Measurements from ENCODE around the gene MAST4.

DNA sequence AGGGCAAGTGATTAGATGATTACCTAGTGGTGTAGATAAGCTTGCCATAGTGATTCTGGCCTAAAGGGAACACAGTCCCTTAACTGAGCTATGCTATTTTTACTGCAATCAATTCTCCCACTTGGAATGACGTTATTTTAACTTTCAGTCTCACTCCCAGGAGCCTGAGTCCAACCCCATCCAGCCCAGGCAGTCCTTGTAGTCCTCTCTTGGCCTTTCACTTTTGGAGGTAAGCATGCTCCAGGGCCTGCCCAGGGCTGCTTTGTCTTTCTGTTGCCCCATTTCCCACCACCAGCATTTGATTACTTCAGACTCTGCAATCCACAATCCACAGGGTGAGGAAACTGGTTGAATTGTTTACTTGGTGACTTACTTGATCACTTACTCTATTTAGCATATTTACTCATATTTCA is 367.4 kb downstream of the MAST4 start:
- TF ChIP-seq CTCF (IDR thresholded peaks at IDR 0.05; ENCODE audit: control extremely low read depth in 1 of 3, insufficient read depth in 1 of 3, low read depth in 1 of 3, low read length in 3 of 3), result no peak
- TF ChIP-seq POLR2A (IDR thresholded peaks at IDR 0.05; ENCODE audit: control extremely low read depth in 1 of 2, low read depth in 2 of 2, low read length in 2 of 2), result no peak
- TF ChIP-seq SRF (IDR thresholded peaks at IDR 0.05; ENCODE audit: low read depth, low read length), result no peak
- no peak for TF ChIP-seq POLR2AphosphoS5 (IDR thresholded peaks at IDR 0.05; ENCODE audit: low read depth, low read length)
- no peak for TF ChIP-seq JUND (IDR thresholded peaks at IDR 0.05; ENCODE audit: low read length)
- TF ChIP-seq, protein P1, sequence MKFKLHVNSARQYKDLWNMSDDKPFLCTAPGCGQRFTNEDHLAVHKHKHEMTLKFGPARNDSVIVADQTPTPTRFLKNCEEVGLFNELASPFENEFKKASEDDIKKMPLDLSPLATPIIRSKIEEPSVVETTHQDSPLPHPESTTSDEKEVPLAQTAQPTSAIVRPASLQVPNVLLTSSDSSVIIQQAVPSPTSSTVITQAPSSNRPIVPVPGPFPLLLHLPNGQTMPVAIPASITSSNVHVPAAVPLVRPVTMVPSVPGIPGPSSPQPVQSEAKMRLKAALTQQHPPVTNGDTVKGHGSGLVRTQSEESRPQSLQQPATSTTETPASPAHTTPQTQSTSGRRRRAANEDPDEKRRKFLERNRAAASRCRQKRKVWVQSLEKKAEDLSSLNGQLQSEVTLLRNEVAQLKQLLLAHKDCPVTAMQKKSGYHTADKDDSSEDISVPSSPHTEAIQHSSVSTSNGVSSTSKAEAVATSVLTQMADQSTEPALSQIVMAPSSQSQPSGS (IDR thresholded peaks at IDR 0.05; ENCODE audit: low read length), result no peak
- no peak for TF ChIP-seq YY1 (IDR thresholded peaks at IDR 0.05; ENCODE audit: low read depth, low read length)

Measured in H1 (cell line).